Karpas-422 (cell line): Measurements from ENCODE around the gene ADCY7. TPM values are rescaled to one million over a fixed set of nuclear protein-coding genes. Genes with fewer than 3 reads are reported as not detected.

ENCODE experiments used
- DNase-seq: peaks from one replicate; pipeline ENCODE4 v3.0.0-alpha.2; 2015
- H2AFZ ChIP-seq: fragments of 200-600 bp; sonication (generic); 2 replicates; pipeline ENCODE4 v1.6.1; 2014; ENCODE audit warnings: antibody characterized with exemption, low read length, mixed read lengths
- H3K27ac ChIP-seq: fragments of 200-600 bp; sonication (generic); 2 replicates; pipeline ENCODE4 v1.5.1; 2014; ENCODE audit warnings: mild to moderate bottlenecking, low read length, moderate library complexity
- H3K27me3 ChIP-seq: fragments of 200-600 bp; sonication (generic); 2 replicates; pipeline ENCODE4 v1.6.1; 2014; ENCODE audit warnings: low read length, mixed read lengths
- H3K36me3 ChIP-seq: fragments of 200-600 bp; sonication (generic); 2 replicates; pipeline ENCODE4 v1.6.1; 2014; ENCODE audit warnings: low read length, mixed read lengths; ENCODE audit not compliant: insufficient read depth
- H3K4me1 ChIP-seq: fragments of 200-600 bp; sonication (generic); 2 replicates; pipeline ENCODE4 v1.6.1; 2014; ENCODE audit warnings: mild to moderate bottlenecking, low read length, mixed read lengths
- H3K4me2 ChIP-seq: fragments of 200-600 bp; sonication (generic); 2 replicates; pipeline ENCODE4 v1.6.1; 2014; ENCODE audit warnings: low read length, low read depth, mild to moderate bottlenecking; ENCODE audit not compliant: poor library complexity, severe bottlenecking
- H3K4me3 ChIP-seq: fragments of 200-600 bp; sonication (generic); 2 replicates; pipeline ENCODE4 v1.5.1; 2014; ENCODE audit warnings: mild to moderate bottlenecking, antibody characterized with exemption, low read length, mixed read lengths
- H3K79me2 ChIP-seq: fragments of 200-600 bp; sonication (generic); 2 replicates; pipeline ENCODE4 v1.6.1; 2014; ENCODE audit warnings: mild to moderate bottlenecking, low read length, mixed read lengths
- H3K9ac ChIP-seq: fragments of 200-600 bp; sonication (generic); 2 replicates; pipeline ENCODE4 v1.6.0; 2014; ENCODE audit warnings: low read length
- H3K9me2 ChIP-seq: fragments of 200-600 bp; sonication (generic), shearing (Covaris generic); replicated peaks from 2 replicates; pipeline ENCODE4 v1.6.0; 2014; ENCODE audit warnings: mild to moderate bottlenecking, low read length, moderate library complexity; ENCODE audit not compliant: insufficient read depth
- H3K9me3 ChIP-seq: fragments of 300-700, 200-600 bp; sonication (generic); 2 replicates; pipeline ENCODE4 v1.6.1; 2014; ENCODE audit warnings: low read length, mixed read lengths
- H4K20me1 ChIP-seq: fragments of 200-600 bp; sonication (generic); 2 replicates; pipeline ENCODE4 v1.6.1; 2014; ENCODE audit warnings: mild to moderate bottlenecking, antibody characterized with exemption, low read length, low read depth; ENCODE audit not compliant: insufficient read depth
- total RNA-seq: library from RNA; depleted of rRNA; stranded (reverse); fragments of >200 nt; shearing (Covaris generic); gene quantifications from 2 replicates; pipeline ENCODE4 v1.2.3, GENCODE V29; 2014; ENCODE audit warnings: low replicate concordance

ADCY7 gene
- total RNA-seq, 1 experiment from 2014 or later, result 27.5 TPM

GRCh38 chr16:50318796-50319578 is 52.6 kb downstream of the ADCY7 start:
- H3K9me2 ChIP-seq, result no peaks in the 10 kb centered on the region
- H3K36me3 ChIP-seq, result peaks cover 68% of the 10 kb centered on the region; the same call in 1 of the 2 replicates
- H3K27ac ChIP-seq, result no peak overlapping the region
- H3K79me2 ChIP-seq, result peaks cover 4% of the 10 kb centered on the region; the same call in 1 of the 2 replicates
- no peaks in the 10 kb centered on the region for H3K4me1 ChIP-seq
- H3K27me3 ChIP-seq, result no peaks in the 10 kb centered on the region
- no peak overlapping the region for H2AFZ ChIP-seq
- no peak for DNase-seq
- H3K4me2 ChIP-seq, result no peak overlapping the region
- H3K9me3 ChIP-seq, result no peaks in the 10 kb centered on the region
- no peak overlapping the region for H3K4me3 ChIP-seq
- no peak overlapping the region for H3K9ac ChIP-seq
- H4K20me1 ChIP-seq, result no peaks in the 10 kb centered on the region

GRCh38 chr16:50320310-50320709 is 54.0 kb downstream of the ADCY7 start:
- Histone ChIP-seq H4K20me1 (no peaks in the 10 kb centered on the region), H3K9me3 (no peaks in the 10 kb centered on the region), H3K9me2 (no peaks in the 10 kb centered on the region), H3K27me3 (no peaks in the 10 kb centered on the region), H3K9ac (no peak overlapping the region), H3K79me2 (peaks cover 4% of the 10 kb centered on the region; the same call in 1 of the 2 replicates), H3K27ac (no peak overlapping the region), H3K4me3 (no peak overlapping the region), H3K36me3 (peaks cover 68% of the 10 kb centered on the region; the same call in 1 of the 2 replicates), H3K4me2 (no peak overlapping the region), H2AFZ (no peak overlapping the region), H3K4me1 (no peaks in the 10 kb centered on the region)
- no peak for DNase-seq

GRCh38 chr16:50322333-50322732 is 56.0 kb downstream of the ADCY7 start:
- no peaks in the 10 kb centered on the region for H3K27me3 ChIP-seq
- H3K4me1 ChIP-seq, result peaks cover 3% of the 10 kb centered on the region
- H3K9ac ChIP-seq, result no peak overlapping the region
- no peak overlapping the region for H3K4me3 ChIP-seq
- H3K4me2 ChIP-seq, result no peak overlapping the region
- H3K79me2 ChIP-seq, result peaks cover 4% of the 10 kb centered on the region; the same call in 1 of the 2 replicates
- no peaks in the 10 kb centered on the region for H4K20me1 ChIP-seq
- H3K9me2 ChIP-seq, result no peaks in the 10 kb centered on the region
- H2AFZ ChIP-seq, result no peak overlapping the region
- no peaks in the 10 kb centered on the region for H3K9me3 ChIP-seq
- DNase-seq, result no peak
- H3K36me3 ChIP-seq, result peaks cover 61% of the 10 kb centered on the region; the same call in 1 of the 2 replicates
- H3K27ac ChIP-seq, result no peak overlapping the region

GRCh38 chr16:50323335-50324011 is 57.1 kb downstream of the ADCY7 start:
- Histone ChIP-seq H3K9ac (no peak overlapping the region), H3K4me1 (peaks cover 14% of the 10 kb centered on the region), H3K27me3 (no peaks in the 10 kb centered on the region), H3K27ac (no peak overlapping the region), H2AFZ (no peak overlapping the region), H3K9me2 (no peaks in the 10 kb centered on the region), H3K79me2 (peaks cover 4% of the 10 kb centered on the region; the same call in 1 of the 2 replicates), H3K4me3 (no peak overlapping the region), H3K9me3 (no peaks in the 10 kb centered on the region), H3K36me3 (peaks cover 61% of the 10 kb centered on the region; the same call in 1 of the 2 replicates), H3K4me2 (no peak overlapping the region), H4K20me1 (no peaks in the 10 kb centered on the region)
- DNase-seq, result no peak

GRCh38 chr16:50324345-50324744 is 58.0 kb downstream of the ADCY7 start:
- Histone ChIP-seq H3K27ac (no peak overlapping the region), H3K4me1 (peaks cover 14% of the 10 kb centered on the region), H2AFZ (no peak overlapping the region), H3K4me2 (no peak overlapping the region), H3K9ac (no peak overlapping the region), H3K79me2 (peaks cover 4% of the 10 kb centered on the region; the same call in 1 of the 2 replicates), H3K9me2 (no peaks in the 10 kb centered on the region), H3K27me3 (no peaks in the 10 kb centered on the region), H4K20me1 (no peaks in the 10 kb centered on the region), H3K9me3 (no peaks in the 10 kb centered on the region), H3K36me3 (peaks cover 56% of the 10 kb centered on the region; the same call in 1 of the 2 replicates), H3K4me3 (no peak overlapping the region)
- no peak for DNase-seq

- no peak overlapping the region for H3K4me2 ChIP-seq
- H3K4me3 ChIP-seq, result no peak overlapping the region
- H2AFZ ChIP-seq, result no peak overlapping the region
- no peak for DNase-seq
- no peaks in the 10 kb centered on the region for H3K9me2 ChIP-seq
- H4K20me1 ChIP-seq, result no peaks in the 10 kb centered on the region
- peaks cover 14% of the 10 kb centered on the region for H3K4me1 ChIP-seq
- H3K27me3 ChIP-seq, result no peaks in the 10 kb centered on the region
- peaks cover 46% of the 10 kb centered on the region; the same call in 1 of the 2 replicates for H3K36me3 ChIP-seq
- no peaks in the 10 kb centered on the region for H3K9me3 ChIP-seq
- H3K27ac ChIP-seq, result no peak overlapping the region
- peaks cover 8% of the 10 kb centered on the region for H3K79me2 ChIP-seq
- no peak overlapping the region for H3K9ac ChIP-seq
Observed at GRCh38 chr16:50326264-50326663, 59.9 kb downstream of the ADCY7 start.

GRCh38 chr16:50326835-50327465 is 60.6 kb downstream of the ADCY7 start:
- Histone ChIP-seq H3K9me2 (no peaks in the 10 kb centered on the region), H3K27me3 (no peaks in the 10 kb centered on the region), H3K36me3 (peaks cover 43% of the 10 kb centered on the region; the same call in 1 of the 2 replicates), H2AFZ (no peak overlapping the region), H4K20me1 (no peaks in the 10 kb centered on the region), H3K79me2 (peaks cover 14% of the 10 kb centered on the region), H3K4me2 (peak overlapping the region; percentile 31), H3K27ac (peak overlapping the region; percentile 39), H3K9me3 (no peaks in the 10 kb centered on the region), H3K9ac (peak overlapping the region; percentile 43), H3K4me3 (no peak overlapping the region), H3K4me1 (peaks cover 14% of the 10 kb centered on the region)
- peak; percentile 93 for DNase-seq
